LHCN-M2 (cell line): ENCODE results near the gene STOX1. TPM values are rescaled to one million over a fixed set of nuclear protein-coding genes. Genes with fewer than 3 reads are reported as not detected.
A peak's percentile ranks its signal among the peaks of the same experiment; 100 is the strongest.
"Not testable (repeated sequence)": the region's sequence is repeated elsewhere in the genome, so short reads cannot be mapped to it uniquely, and the experiment has no call there.

ENCODE experiments used
- DNase-seq: peaks from one replicate; pipeline ENCODE4 v3.0.0-alpha.2; 2012; ENCODE audit warnings: low read depth
- polyA plus RNA-seq: library from polyadenylated mRNA; unstranded; fragments of >200 nt; gene quantifications from one replicate; pipeline ENCODE4 v1.2.1, GENCODE V29; 2012; ENCODE audit warnings: missing spikeins
- total RNA-seq: library from RNA; depleted of rRNA; stranded (reverse); fragments of >200 nt; gene quantifications from 2 replicates; pipeline ENCODE4 v1.2.3, GENCODE V29; 2014; rRNA removed

STOX1 gene, protein sequence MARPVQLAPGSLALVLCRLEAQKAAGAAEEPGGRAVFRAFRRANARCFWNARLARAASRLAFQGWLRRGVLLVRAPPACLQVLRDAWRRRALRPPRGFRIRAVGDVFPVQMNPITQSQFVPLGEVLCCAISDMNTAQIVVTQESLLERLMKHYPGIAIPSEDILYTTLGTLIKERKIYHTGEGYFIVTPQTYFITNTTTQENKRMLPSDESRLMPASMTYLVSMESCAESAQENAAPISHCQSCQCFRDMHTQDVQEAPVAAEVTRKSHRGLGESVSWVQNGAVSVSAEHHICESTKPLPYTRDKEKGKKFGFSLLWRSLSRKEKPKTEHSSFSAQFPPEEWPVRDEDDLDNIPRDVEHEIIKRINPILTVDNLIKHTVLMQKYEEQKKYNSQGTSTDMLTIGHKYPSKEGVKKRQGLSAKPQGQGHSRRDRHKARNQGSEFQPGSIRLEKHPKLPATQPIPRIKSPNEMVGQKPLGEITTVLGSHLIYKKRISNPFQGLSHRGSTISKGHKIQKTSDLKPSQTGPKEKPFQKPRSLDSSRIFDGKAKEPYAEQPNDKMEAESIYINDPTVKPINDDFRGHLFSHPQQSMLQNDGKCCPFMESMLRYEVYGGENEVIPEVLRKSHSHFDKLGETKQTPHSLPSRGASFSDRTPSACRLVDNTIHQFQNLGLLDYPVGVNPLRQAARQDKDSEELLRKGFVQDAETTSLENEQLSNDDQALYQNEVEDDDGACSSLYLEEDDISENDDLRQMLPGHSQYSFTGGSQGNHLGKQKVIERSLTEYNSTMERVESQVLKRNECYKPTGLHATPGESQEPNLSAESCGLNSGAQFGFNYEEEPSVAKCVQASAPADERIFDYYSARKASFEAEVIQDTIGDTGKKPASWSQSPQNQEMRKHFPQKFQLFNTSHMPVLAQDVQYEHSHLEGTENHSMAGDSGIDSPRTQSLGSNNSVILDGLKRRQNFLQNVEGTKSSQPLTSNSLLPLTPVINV
- 0.57 and 0.58 TPM in 2 replicates for total RNA-seq
- polyA plus RNA-seq, result 0.07 TPM

- peak; percentile 28 for DNase-seq
Measured at GRCh38 chr10:68826764-68827591, at the start of gene STOX1. TSS of gene STOX1 (plus strand) at chr10:68827531. CDS start at chr10:68827624, 93 bp downstream.

GRCh38 chr10:68781613-68782574 is 45.4 kb upstream of the STOX1 start:
- no peak for DNase-seq

DNA sequence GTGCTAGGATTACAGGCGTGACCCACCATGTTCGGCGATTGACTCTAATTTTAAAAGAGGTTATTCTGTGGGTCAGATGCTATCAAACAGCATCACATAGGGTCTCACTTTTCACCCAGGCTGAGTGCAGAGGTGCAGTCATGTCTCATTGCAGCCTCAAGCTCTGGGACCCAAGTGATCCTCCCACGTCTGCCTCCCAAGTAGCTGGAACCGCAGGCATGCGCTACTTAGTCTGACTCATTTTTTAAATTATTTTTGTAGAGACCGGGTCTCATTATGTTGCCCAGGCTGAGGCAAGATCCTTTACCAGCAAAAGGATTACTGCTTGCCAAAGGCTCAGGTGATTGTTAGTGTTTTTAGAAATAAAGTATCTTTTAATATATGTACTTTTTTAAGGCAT is 42.9 kb upstream of the STOX1 start:
- DNase-seq, result peak; percentile 23

GRCh38 chr10:68787813-68788212 is 39.5 kb upstream of the STOX1 start:
- DNase-seq, result no peak

DNA sequence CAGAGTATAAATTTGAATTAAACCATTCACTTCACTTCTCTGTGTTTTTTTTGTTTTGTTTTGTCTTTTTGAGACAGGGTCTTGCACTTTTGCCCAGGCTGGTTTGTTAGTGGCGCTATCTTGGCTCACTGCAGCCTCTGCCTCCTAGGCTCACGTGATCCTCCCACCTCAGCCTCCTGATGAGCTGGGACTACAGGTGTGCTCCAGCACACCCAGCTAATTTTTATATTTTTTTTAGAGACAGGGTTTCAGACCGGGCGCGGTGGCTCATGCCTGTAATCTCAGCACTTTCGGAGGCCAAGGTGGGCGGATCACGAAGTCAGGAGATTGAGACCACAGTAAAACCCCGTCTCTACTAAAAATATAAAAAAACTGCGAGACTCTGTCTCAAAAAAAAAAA is 36.9 kb upstream of the STOX1 start:
- no peak for DNase-seq

GRCh38 chr10:68792115-68792514 is 35.2 kb upstream of the STOX1 start:
- DNase-seq, result peak; percentile 10

DNA sequence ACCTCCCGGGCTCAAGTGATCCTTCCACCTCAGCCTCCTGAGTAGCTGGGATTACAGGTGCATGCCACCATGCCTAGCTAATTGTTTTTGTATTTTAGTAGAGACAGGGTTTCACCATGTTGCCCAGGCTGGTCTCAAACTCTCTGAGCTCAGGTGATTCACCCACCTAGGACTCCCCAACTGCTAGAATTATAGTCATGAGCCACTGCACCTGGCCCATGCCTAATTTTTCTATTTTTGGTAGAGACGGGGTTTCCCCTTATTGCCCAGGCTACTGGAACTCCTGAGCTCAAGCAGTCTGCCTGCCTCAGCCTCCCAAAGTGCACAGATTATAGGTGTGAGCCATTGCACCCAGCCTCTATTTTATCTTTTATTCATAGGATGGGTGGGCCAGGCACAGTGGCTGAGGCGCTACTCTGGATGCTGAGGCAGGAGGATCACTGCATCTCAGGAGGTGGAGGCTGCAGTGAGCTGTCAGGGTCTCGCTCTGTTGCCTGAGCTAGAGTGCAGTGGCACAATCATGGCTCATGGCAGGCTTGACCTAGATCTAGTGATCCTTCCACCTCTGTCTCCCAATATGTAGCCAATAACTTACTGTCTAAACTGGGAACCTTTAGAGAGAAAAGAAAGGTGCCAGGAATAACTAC is 31.3 kb upstream of the STOX1 start:
- DNase-seq, result no peak

- no peak for DNase-seq
Measured at GRCh38 chr10:68796605-68797004, 30.7 kb upstream of the STOX1 start.

DNA sequence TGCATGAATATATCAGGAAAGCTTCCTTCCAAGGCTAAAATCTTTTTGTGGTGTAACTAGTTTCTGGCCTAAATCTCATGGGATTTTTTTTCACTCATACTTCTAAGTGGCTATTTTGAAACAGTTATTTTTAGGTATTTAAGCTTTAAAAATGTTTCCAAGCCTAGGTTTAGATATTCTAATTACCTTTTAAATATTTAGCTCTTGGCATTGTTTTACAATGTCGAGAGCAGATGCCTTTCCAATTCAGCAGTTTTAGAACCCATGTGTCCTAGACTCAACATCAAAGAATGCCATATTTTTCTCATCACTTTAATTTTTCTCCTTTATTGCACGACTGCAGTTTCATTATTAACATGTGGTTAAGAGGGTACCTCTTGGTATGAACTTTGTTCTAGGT is 27.1 kb upstream of the STOX1 start:
- no peak for DNase-seq

DNA sequence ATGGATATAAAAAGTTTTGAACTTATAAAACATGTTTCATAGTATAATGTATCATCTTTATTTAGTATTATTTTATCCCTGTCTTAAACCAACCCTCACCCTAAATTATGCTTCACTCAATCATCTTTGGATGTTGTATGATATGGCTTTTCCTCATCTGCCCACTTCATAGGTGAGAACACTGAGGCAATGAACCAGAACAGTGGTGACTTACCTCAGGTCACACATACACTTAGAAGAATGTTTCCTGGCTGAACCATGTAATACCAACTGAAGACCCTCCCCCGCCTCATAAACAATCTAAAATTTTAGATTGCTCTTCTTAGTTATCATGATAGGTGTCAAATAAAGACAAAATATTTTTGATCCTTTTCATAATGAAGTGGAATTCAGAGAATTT is 22.6 kb upstream of the STOX1 start:
- DNase-seq, result no peak

- DNase-seq, result not testable (repeated sequence)
Measured at GRCh38 chr10:68810830-68811229, 16.5 kb upstream of the STOX1 start.

DNA sequence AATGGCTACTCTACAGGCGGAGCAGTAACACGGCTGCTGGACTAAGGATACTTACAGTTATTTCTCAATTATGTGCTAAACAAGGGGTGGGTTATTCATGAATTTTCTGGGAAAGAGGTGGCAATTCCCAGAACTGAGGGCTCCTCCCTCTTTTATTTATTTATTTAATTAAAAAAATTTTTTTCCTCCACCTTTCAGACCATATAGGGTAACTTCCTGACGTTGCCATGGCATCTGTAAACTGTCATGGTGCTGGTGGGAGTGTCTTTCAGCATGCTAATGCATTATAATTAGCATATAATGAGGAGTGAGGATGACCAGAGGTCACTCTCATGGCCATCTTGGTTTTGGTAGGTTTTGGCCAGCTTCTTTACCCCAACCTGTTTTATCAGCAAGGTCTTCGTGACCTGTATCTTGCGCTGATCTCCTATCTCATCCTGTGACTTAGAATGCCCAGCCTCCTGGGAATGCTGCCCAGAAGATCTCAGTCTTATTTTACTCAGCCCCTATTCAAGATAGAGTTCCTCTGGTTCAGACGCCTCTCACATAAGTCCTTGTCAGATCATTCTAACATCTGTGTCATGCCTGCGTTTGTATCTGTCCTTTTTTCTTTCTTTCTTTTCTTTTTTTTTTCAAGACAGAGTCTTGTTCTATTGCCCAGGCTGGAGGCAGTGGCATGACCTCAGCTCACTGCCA is 15.9 kb upstream of the STOX1 start:
- DNase-seq, result no peak

DNA sequence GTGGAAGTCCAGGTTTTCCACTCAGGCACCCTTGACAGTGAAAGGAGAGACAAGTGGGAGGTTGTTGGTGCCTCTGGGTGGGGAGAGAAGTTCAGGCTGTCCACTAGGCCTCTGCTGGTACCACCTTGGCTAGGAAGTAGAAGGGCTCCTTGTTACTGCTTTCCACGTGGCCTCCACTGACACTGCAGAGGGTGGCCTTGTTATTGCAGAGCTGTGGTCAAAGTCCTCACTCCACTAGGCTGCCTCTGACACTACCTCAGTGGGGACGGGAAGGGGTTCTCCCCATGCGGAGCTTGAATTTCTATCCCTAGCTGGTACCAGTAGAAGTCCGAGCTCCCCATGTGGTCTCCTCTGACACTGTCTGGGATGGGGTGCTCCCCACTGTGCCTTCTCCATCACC is 14.9 kb upstream of the STOX1 start:
- no peak for DNase-seq

DNA sequence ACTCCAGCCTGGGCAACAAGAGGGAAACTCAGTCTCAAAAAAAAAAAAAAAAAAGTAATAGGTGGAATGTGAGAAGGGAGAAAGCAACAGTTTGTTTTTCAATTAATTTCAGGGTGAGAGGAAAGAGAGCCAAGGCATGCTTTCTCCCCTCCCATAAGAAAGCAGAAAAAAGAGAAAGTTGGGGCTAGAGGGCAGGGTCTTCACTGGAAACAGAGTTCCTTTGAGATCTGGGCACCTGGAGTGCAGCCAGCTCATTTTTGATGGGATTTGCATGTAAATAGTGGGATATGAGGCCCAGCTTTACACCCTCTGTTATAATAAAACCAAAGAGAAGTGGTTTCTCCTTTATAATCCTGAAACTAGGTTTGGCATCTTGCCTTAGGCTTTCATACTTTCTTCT is 13.8 kb upstream of the STOX1 start:
- DNase-seq, result no peak

DNA sequence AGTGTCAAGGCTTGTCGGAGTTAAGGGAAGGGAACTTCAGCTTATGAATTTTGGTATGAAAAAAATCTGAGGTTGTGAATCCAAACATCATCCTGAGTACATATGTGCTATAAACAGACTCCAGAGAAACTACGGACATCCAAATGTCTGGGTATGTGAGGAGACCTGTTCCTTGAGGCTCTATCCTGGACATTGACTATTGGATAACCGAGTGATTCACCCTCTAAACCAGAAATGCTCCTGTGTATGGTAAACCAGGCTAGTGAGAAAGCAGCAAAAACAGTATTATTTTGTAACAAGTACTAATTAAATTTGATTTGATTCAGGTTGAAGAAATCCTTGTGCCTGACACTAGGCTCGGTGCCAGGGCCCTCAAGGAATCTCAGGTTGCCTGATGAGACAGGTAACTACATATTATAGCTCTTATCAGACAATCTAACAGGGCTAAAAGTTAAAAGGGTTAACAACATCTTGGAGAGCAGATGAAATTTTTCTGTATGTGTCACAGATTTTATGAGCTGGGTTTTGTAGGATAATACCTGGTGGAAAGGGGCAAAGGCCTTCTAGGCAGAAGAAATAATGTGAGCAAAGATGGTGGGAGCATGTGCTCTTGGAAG is 10.4 kb upstream of the STOX1 start:
- DNase-seq, result no peak

GRCh38 chr10:68820359-68820758 is 7.0 kb upstream of the STOX1 start:
- not testable (repeated sequence) for DNase-seq

DNA sequence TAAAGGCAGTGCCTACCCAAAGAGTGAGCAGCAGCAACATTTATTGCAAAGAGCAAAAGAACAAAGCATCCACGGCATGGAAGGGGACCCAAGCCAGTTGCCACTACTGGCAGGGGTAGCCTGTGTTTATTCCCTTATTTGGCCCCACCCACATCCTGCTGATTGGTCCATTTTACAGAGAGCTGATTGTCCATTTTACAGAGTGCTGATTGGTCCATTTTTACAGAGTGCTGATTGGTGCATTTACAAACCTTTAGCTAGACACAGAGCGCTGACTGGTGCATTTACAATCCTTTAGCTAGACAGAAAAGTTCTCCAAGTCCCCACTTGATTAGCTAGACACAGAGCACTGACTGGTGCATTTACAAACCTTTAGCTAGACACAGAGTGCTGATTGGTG is 4.7 kb upstream of the STOX1 start:
- not testable (repeated sequence) for DNase-seq

- not testable (repeated sequence) for DNase-seq
Measured at GRCh38 chr10:68827592-68827959, 245 bp downstream of the STOX1 start.
